HG02642 (cell line): ENCODE results near the gene NFIA.

ENCODE experiments used
- ATAC-seq: cut with Tn5 transposase; IDR thresholded peaks from one replicate; pipeline ENCODE4 v1.9.1; 2021; ENCODE audit warnings: mild to moderate bottlenecking; ENCODE audit not compliant: unreplicated experiment, poor library complexity

The NFIA gene

GRCh38 chr1:61098906-61099437 is 16.6 kb downstream of the NFIA start:
- no peak for ATAC-seq

- ATAC-seq = no peak
Measured at GRCh38 chr1:61100578-61100977, 18.2 kb downstream of the NFIA start.

GRCh38 chr1:61101536-61101935 is 19.2 kb downstream of the NFIA start:
- ATAC-seq = no peak

- no peak for ATAC-seq
Measured at GRCh38 chr1:61102041-61102440, 19.7 kb downstream of the NFIA start.

- no peak for ATAC-seq
Measured at GRCh38 chr1:61102621-61103020, 20.3 kb downstream of the NFIA start.

- no peak for ATAC-seq
Measured at GRCh38 chr1:61104220-61104671, 21.9 kb downstream of the NFIA start.

GRCh38 chr1:61107638-61108037 is 25.3 kb downstream of the NFIA start:
- no peak for ATAC-seq

GRCh38 chr1:61109158-61109557 is 26.8 kb downstream of the NFIA start:
- no peak for ATAC-seq

- ATAC-seq = no peak
Measured at GRCh38 chr1:61109910-61110309, 27.5 kb downstream of the NFIA start.

- ATAC-seq = no peak
Measured at GRCh38 chr1:61110554-61110953, 28.2 kb downstream of the NFIA start.

- ATAC-seq = no peak
Measured at GRCh38 chr1:61111084-61112004, 29.0 kb downstream of the NFIA start.

- no peak for ATAC-seq
Measured at GRCh38 chr1:61114178-61114870, 32.0 kb downstream of the NFIA start.

- ATAC-seq = no peak
Measured at GRCh38 chr1:61115436-61115835, 33.1 kb downstream of the NFIA start.

- ATAC-seq = no peak
Measured at GRCh38 chr1:61116421-61116820, 34.1 kb downstream of the NFIA start.

- no peak for ATAC-seq
Measured at GRCh38 chr1:61117283-61117682, 34.9 kb downstream of the NFIA start.

GRCh38 chr1:61119085-61119484 is 36.7 kb downstream of the NFIA start:
- no peak for ATAC-seq

- no peak for ATAC-seq
Measured at GRCh38 chr1:61120246-61120840, 38.0 kb downstream of the NFIA start.

- ATAC-seq = no peak
Measured at GRCh38 chr1:61120998-61121397, 38.6 kb downstream of the NFIA start.

GRCh38 chr1:61121631-61122030 is 39.3 kb downstream of the NFIA start:
- no peak for ATAC-seq

GRCh38 chr1:61122389-61122788 is 40.0 kb downstream of the NFIA start:
- no peak for ATAC-seq

- ATAC-seq = no peak
Measured at GRCh38 chr1:61123326-61123725, 41.0 kb downstream of the NFIA start.
